Panc1 (cell line): Measurements from ENCODE around the gene KRTAP1-1. TPM values are rescaled to one million over a fixed set of nuclear protein-coding genes. Genes with fewer than 3 reads are reported as not detected.
A peak's percentile ranks its signal among the peaks of the same experiment; 100 is the strongest.
"Not testable (repeated sequence)": the region's sequence is repeated elsewhere in the genome, so short reads cannot be mapped to it uniquely, and the experiment has no call there.

Source experiments
- ATAC-seq: fragments of 200-7000 bp; cut with Tn5 transposase; 2 replicates; pipeline ENCODE4 v1.9.1; 2020; ENCODE audit warnings: mild to moderate bottlenecking, moderate library complexity
- BruUV-seq: library from RNA; stranded (reverse); fragments of 400-500 nt; replicated peaks from 2 replicates; lab custom pipeline; 2021; lab: Mats Ljungman, UMichigan
- CTCF ChIA-PET: fragments of 300-600 bp; sonication (Branson Sonifier 250); formaldehyde crosslinking; loops from one replicate; lab custom pipeline; 2022; ENCODE audit warnings: antibody characterized with exemption; lab: Charles Lee
- POLR2A ChIA-PET: fragments of 300-600 bp; sonication (Branson Sonifier 250); formaldehyde crosslinking; loops from one replicate; lab custom pipeline; 2022; ENCODE audit warnings: antibody characterized with exemption; lab: Charles Lee
- DNase-seq: peaks from one replicate; pipeline ENCODE4 v3.0.0-alpha.2; 2010; ENCODE audit warnings: low read depth, low spot score
- H3K27ac ChIP-seq: 2 replicates; pipeline ENCODE4 v1.5.1; 2011; ENCODE audit warnings: mild to moderate bottlenecking, low read length, inconsistent platforms
- H3K27me3 ChIP-seq: fragments of 200-500 bp; sonication (Bioruptor generic); 2 replicates; pipeline ENCODE4 v1.6.0; 2014; ENCODE audit warnings: low read length, inconsistent platforms; ENCODE audit not compliant: control insufficient read depth, insufficient read depth
- H3K36me3 ChIP-seq: fragments of 200-500 bp; sonication (Bioruptor generic); 2 replicates; pipeline ENCODE4 v1.5.1; 2014; ENCODE audit warnings: inconsistent platforms, mild to moderate bottlenecking, low read length, moderate library complexity; ENCODE audit not compliant: control insufficient read depth, insufficient read depth
- H3K4me1 ChIP-seq: 2 replicates; pipeline ENCODE4 v1.5.1; 2011; ENCODE audit warnings: inconsistent platforms, mild to moderate bottlenecking, low read length, moderate library complexity; ENCODE audit not compliant: control insufficient read depth, insufficient read depth
- H3K4me3 ChIP-seq, 2 experiments: 2 replicates each; pipeline ENCODE4 v1.5.1; 2011 to 2012; ENCODE audit warnings: low read depth in 2 of 2, low read length in 2 of 2, mild to moderate bottlenecking in 2 of 2, inconsistent platforms in 1 of 2, moderate library complexity in 1 of 2
- H3K9me3 ChIP-seq: fragments of 200-500 bp; sonication (Bioruptor generic); 2 replicates; pipeline ENCODE4 v1.5.1; 2014; ENCODE audit warnings: low read depth, mild to moderate bottlenecking, inconsistent platforms, low read length, moderate library complexity; ENCODE audit not compliant: control insufficient read depth, insufficient read depth
- POLR2AphosphoS5 ChIP-seq: IDR thresholded peaks from 2 replicates; pipeline ENCODE4 v1.6.1; 2012; ENCODE audit warnings: mild to moderate bottlenecking, low read depth, low read length, moderate library complexity
- SIN3A ChIP-seq: IDR thresholded peaks from 2 replicates; pipeline ENCODE4 v1.6.1; 2012; ENCODE audit warnings: low read depth, mild to moderate bottlenecking, low read length, moderate library complexity, borderline replicate concordance; ENCODE audit not compliant: insufficient read depth
- TCF7L2 ChIP-seq: IDR thresholded peaks from 2 replicates; pipeline ENCODE4 v1.6.1; 2011; ENCODE audit warnings: mild to moderate bottlenecking, low read depth, low read length, inconsistent platforms
- in situ Hi-C: cut with HindIII; loops from 2 replicates; pipeline ENCODE4 v1.10.0; 2016; ENCODE audit warnings: low sequenced_read_pairs, low pct_unique_long_range_greater_than_20kb
- intact Hi-C: fragments of 100-400 bp; cut with micrococcal nuclease; formaldehyde crosslinking; loops from one replicate; pipeline ENCODE4 v1.10.0; 2022; ENCODE audit not compliant: unreplicated experiment
- total RNA-seq: library from RNA; stranded (reverse); gene quantifications from one replicate; pipeline ENCODE4 v1.2.1, GENCODE V29; 2021; ENCODE audit not compliant: unreplicated experiment
- TF ChIP-seq, protein P1 (sequence below), 2 experiments: IDR thresholded peaks; 2 replicates each; pipeline ENCODE4 v1.6.1; 2011 to 2012; ENCODE audit warnings: low read depth in 2 of 2, control low read depth in 1 of 2, low read length in 1 of 2, mild to moderate bottlenecking in 1 of 2, moderate library complexity in 1 of 2; ENCODE audit not compliant: insufficient read depth in 1 of 2
- TF ChIP-seq, protein P2 (sequence below): fragments of 450-650 bp; IDR thresholded peaks from 2 replicates; pipeline ENCODE4 v1.5.1; 2017; ENCODE audit warnings: mild to moderate bottlenecking

Gene KRTAP1-1
- total RNA-seq, 1 experiment from 2014 or later = not detected

DNA sequence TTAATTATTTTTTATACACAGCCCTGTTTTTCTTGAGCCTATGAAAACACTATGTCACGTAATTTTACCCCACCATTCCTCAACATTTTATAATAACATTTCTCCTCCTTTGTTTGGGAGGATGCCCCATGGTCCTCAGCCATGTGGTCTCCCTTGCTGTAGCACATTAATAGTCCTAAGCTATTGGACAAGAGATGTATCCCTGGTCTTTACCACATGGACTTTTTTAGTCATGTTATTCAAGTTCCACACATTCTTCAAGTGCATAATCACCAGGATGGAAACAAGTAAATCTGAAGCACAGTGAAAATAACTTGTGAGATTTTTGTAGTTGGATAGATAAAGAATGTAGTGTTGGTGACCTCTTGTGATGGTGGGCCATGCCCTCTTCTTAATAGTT, 20.7 kb upstream of the KRTAP1-1 start:
- BruUV-seq = no TSS peak
- Histone ChIP-seq H3K27me3 (no peaks in the 10 kb centered on the region), H3K36me3 (no peaks in the 10 kb centered on the region), H3K4me3 (no peak overlapping the region), H3K27ac (no peak overlapping the region), H3K9me3 (no peaks in the 10 kb centered on the region), H3K4me1 (no peaks in the 10 kb centered on the region)
- intact Hi-C loops = no loop called here
- in situ Hi-C loops = no loop called here
- DNase-seq (no peak), ATAC-seq (no peak)
- TF ChIP-seq, protein P1, sequence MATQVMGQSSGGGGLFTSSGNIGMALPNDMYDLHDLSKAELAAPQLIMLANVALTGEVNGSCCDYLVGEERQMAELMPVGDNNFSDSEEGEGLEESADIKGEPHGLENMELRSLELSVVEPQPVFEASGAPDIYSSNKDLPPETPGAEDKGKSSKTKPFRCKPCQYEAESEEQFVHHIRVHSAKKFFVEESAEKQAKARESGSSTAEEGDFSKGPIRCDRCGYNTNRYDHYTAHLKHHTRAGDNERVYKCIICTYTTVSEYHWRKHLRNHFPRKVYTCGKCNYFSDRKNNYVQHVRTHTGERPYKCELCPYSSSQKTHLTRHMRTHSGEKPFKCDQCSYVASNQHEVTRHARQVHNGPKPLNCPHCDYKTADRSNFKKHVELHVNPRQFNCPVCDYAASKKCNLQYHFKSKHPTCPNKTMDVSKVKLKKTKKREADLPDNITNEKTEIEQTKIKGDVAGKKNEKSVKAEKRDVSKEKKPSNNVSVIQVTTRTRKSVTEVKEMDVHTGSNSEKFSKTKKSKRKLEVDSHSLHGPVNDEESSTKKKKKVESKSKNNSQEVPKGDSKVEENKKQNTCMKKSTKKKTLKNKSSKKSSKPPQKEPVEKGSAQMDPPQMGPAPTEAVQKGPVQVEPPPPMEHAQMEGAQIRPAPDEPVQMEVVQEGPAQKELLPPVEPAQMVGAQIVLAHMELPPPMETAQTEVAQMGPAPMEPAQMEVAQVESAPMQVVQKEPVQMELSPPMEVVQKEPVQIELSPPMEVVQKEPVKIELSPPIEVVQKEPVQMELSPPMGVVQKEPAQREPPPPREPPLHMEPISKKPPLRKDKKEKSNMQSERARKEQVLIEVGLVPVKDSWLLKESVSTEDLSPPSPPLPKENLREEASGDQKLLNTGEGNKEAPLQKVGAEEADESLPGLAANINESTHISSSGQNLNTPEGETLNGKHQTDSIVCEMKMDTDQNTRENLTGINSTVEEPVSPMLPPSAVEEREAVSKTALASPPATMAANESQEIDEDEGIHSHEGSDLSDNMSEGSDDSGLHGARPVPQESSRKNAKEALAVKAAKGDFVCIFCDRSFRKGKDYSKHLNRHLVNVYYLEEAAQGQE (IDR thresholded peaks at IDR 0.05; ENCODE audit: insufficient read depth in 1 of 2, low read depth in 2 of 2, low read length in 1 of 2) = no peak
- no peak for TF ChIP-seq SIN3A
- TF ChIP-seq, protein P2, sequence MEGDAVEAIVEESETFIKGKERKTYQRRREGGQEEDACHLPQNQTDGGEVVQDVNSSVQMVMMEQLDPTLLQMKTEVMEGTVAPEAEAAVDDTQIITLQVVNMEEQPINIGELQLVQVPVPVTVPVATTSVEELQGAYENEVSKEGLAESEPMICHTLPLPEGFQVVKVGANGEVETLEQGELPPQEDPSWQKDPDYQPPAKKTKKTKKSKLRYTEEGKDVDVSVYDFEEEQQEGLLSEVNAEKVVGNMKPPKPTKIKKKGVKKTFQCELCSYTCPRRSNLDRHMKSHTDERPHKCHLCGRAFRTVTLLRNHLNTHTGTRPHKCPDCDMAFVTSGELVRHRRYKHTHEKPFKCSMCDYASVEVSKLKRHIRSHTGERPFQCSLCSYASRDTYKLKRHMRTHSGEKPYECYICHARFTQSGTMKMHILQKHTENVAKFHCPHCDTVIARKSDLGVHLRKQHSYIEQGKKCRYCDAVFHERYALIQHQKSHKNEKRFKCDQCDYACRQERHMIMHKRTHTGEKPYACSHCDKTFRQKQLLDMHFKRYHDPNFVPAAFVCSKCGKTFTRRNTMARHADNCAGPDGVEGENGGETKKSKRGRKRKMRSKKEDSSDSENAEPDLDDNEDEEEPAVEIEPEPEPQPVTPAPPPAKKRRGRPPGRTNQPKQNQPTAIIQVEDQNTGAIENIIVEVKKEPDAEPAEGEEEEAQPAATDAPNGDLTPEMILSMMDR = no peak
- CTCF ChIA-PET = no interaction called here
- POLR2A ChIA-PET = no interaction called here

DNA sequence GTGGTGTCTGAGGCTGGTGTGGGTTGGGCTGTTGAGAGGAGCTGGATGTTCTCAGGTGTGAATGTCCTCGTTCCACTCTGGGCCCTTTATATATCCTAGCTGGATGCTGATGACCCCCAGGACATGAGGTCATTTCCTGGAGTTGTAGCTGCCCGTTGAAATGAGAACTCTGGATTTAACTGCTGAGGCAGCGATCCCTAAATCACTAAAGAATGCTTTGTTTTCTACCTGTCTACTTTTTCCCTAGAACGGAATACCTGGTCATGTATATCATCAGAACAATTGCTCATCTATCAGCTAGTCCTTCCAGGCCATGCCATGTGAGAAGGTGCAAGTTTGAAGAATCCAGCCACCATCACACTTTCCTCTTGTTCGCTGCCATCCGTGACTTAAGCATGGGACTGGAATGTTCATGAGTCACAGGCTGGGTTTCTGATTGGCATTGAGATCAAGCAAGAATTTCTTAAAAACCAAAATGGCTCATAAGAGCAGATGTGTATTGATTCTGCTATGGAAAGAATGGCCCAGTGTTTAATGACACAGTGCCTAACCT, 18.9 kb upstream of the KRTAP1-1 start, which contains the start of gene KRTAP2-3:
Gene KRTAP2-3 (minus strand): TSS at position 63 of the 553 bp plus-strand sequence. CDS start 64 bp downstream, outside the sequence.
- TF ChIP-seq, protein P2 = no peak
- TF ChIP-seq TCF7L2 (no peak), POLR2AphosphoS5 (no peak), SIN3A (no peak)
- TF ChIP-seq, protein P1 (IDR thresholded peaks at IDR 0.05; ENCODE audit: insufficient read depth in 1 of 2, low read depth in 2 of 2, low read length in 1 of 2) = no peak
- DNase-seq (peak; percentile 45), ATAC-seq (peak; percentile 67)
- H3K27ac ChIP-seq = no peak within 1 kb of the TSS
- no TSS peak for BruUV-seq
- ChIA-PET CTCF (no interaction called here), POLR2A (no interaction called here)
- in situ Hi-C loops (no loop called here), intact Hi-C loops (no loop called here)
- no peaks in the 10 kb centered on the region for H3K27me3 ChIP-seq
- no peaks in the 10 kb centered on the region for H3K9me3 ChIP-seq
- no peaks in the 10 kb centered on the region for H3K4me1 ChIP-seq
- H3K4me3 ChIP-seq = no peak within 1 kb of the TSS
- no peaks in the 10 kb centered on the region for H3K36me3 ChIP-seq

DNA sequence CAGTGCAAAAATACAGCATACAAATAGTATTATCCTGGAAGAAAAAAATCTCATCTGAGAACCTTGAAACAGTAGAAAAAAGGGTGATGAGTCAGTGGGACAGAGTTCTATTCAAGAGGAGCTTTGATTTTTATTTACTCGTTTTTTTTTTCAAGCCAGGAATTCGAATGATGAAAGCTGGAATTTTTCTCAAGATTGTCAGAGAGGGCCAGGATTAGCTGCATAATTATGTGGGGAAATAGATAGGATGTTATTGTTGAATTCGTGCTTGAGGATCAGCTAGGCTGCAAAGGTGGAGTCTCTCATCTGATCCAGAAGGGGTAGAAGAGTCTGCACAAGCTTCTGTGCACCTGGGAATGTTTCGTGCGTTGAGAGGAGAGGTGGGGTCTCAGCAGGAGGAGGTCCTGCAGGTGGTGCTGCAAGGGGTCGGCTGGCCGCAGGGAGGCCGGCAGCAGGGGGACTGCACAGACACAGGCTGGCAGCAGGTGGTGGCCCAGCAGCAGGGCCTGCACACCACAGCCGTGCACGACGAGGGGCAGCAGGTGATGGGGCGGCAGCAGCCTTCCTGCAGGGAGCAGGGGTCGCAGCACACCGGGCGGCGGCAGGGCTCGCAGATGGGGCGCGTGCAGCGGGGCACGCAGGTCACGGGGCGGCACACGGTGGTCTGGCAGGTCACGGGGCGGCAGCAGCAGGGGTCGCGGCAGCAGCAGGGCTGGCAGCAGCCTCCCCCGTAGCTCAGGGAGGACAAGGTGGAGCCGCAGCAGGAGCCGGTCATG, 18.2 kb upstream of the KRTAP1-1 start:
- peak; percentile 42; the same call in 1 of the 2 replicates for ATAC-seq
- H3K4me1 ChIP-seq, H3K27ac ChIP-seq, H3K9me3 ChIP-seq, H3K27me3 ChIP-seq, in situ Hi-C loops, POLR2A ChIA-PET, BruUV-seq, intact Hi-C loops, H3K4me3 ChIP-seq, DNase-seq, H3K36me3 ChIP-seq: not testable (repeated sequence)
- CTCF ChIA-PET = interaction anchor here (0.6 to 0.7 kb wide), 2 partner anchors 97 to 430 kb away, joined by 3 to 4 read pairs; partner anchors contain the start of gene KRT36
